ENCODE measurements around the gene HHAT.

The HHAT gene

GRCh38 chr1:210373878-210374599, 45.3 kb downstream of the HHAT start:
- peaks cover 56% of the 10 kb centered on the region for H3K4me1 ChIP-seq (ENCODE audit: control insufficient read depth, insufficient read depth, low read length)
- peak; percentile 88 for DNase-seq (ENCODE audit: low read depth)

GRCh38 chr1:210374600-210374953, 45.9 kb downstream of the HHAT start:
- peak overlapping the region; percentile 33 for H3K4me3 ChIP-seq (ENCODE audit: low read length)
- no peaks in the 10 kb centered on the region for H3K27me3 ChIP-seq (replicated peaks; ENCODE audit: control insufficient read depth, insufficient read depth, low read length)
- H3K9ac ChIP-seq (ENCODE audit: low read length): peak overlapping the region; percentile 73
- H3K4me1 ChIP-seq (ENCODE audit: control insufficient read depth, insufficient read depth, low read length): peaks cover 57% of the 10 kb centered on the region
- H3K9me3 ChIP-seq (ENCODE audit: control insufficient read depth, low read length): no peaks in the 10 kb centered on the region
- DNase-seq (ENCODE audit: low read depth): no peak
- H3K36me3 ChIP-seq (ENCODE audit: control insufficient read depth, insufficient read depth, low read length, severe bottlenecking): no peaks in the 10 kb centered on the region

More at GRCh38 chr1:210373878-210374599, 45.3 kb downstream of the HHAT start:
- H3K9ac ChIP-seq (ENCODE audit: low read length): peak overlapping the region; percentile 73
- no peaks in the 10 kb centered on the region for H3K27me3 ChIP-seq (replicated peaks; ENCODE audit: control insufficient read depth, insufficient read depth, low read length)
- H3K4me3 ChIP-seq (ENCODE audit: low read length): peak overlapping the region; percentile 33
- no peaks in the 10 kb centered on the region for H3K36me3 ChIP-seq (ENCODE audit: control insufficient read depth, insufficient read depth, low read length, severe bottlenecking)
- H3K9me3 ChIP-seq (ENCODE audit: control insufficient read depth, low read length): no peaks in the 10 kb centered on the region

- no peaks in the 10 kb centered on the region for H3K27me3 ChIP-seq (replicated peaks; ENCODE audit: control insufficient read depth, insufficient read depth, low read length)
- H3K36me3 ChIP-seq (ENCODE audit: control insufficient read depth, insufficient read depth, low read length, severe bottlenecking): no peaks in the 10 kb centered on the region
- H3K4me1 ChIP-seq (ENCODE audit: control insufficient read depth, insufficient read depth, low read length): peaks cover 60% of the 10 kb centered on the region
- no peak for DNase-seq (ENCODE audit: low read depth)
- H3K4me3 ChIP-seq (ENCODE audit: low read length): peak overlapping the region; percentile 10
- no peaks in the 10 kb centered on the region for H3K9me3 ChIP-seq (ENCODE audit: control insufficient read depth, low read length)
- H3K9ac ChIP-seq (ENCODE audit: low read length): no peak overlapping the region
These were observed 48.2 kb downstream of the HHAT start for GRCh38 chr1:210376836-210377372.

GRCh38 chr1:210377731-210378333, 49.1 kb downstream of the HHAT start:
- Histone ChIP-seq H3K9me3 (ENCODE audit: control insufficient read depth, low read length) (no peaks in the 10 kb centered on the region), H3K4me3 (ENCODE audit: low read length) (peak overlapping the region; percentile 30), H3K9ac (ENCODE audit: low read length) (peak overlapping the region; percentile 7), H3K36me3 (ENCODE audit: control insufficient read depth, insufficient read depth, low read length, severe bottlenecking) (no peaks in the 10 kb centered on the region), H3K4me1 (ENCODE audit: control insufficient read depth, insufficient read depth, low read length) (peaks cover 60% of the 10 kb centered on the region), H3K27me3 (replicated peaks; ENCODE audit: control insufficient read depth, insufficient read depth, low read length) (no peaks in the 10 kb centered on the region)
- DNase-seq (ENCODE audit: low read depth): peak; percentile 66

- Histone ChIP-seq H3K4me3 (ENCODE audit: low read length) (no peak overlapping the region), H3K36me3 (ENCODE audit: control insufficient read depth, insufficient read depth, low read length, severe bottlenecking) (no peaks in the 10 kb centered on the region), H3K27me3 (replicated peaks; ENCODE audit: control insufficient read depth, insufficient read depth, low read length) (no peaks in the 10 kb centered on the region), H3K9ac (ENCODE audit: low read length) (no peak overlapping the region), H3K9me3 (ENCODE audit: control insufficient read depth, low read length) (no peaks in the 10 kb centered on the region), H3K4me1 (ENCODE audit: control insufficient read depth, insufficient read depth, low read length) (peaks cover 51% of the 10 kb centered on the region)
- DNase-seq (ENCODE audit: low read depth): peak; percentile 24
These were observed 50.0 kb downstream of the HHAT start for GRCh38 chr1:210378736-210379135.

GRCh38 chr1:210381934-210382333, 53.2 kb downstream of the HHAT start:
- no peaks in the 10 kb centered on the region for H3K9me3 ChIP-seq (ENCODE audit: control insufficient read depth, low read length)
- no peaks in the 10 kb centered on the region for H3K36me3 ChIP-seq (ENCODE audit: control insufficient read depth, insufficient read depth, low read length, severe bottlenecking)
- no peaks in the 10 kb centered on the region for H3K27me3 ChIP-seq (replicated peaks; ENCODE audit: control insufficient read depth, insufficient read depth, low read length)
- peaks cover 41% of the 10 kb centered on the region for H3K4me1 ChIP-seq (ENCODE audit: control insufficient read depth, insufficient read depth, low read length)
- DNase-seq (ENCODE audit: low read depth): no peak
- H3K9ac ChIP-seq (ENCODE audit: low read length): no peak overlapping the region
- no peak overlapping the region for H3K4me3 ChIP-seq (ENCODE audit: low read length)

- Histone ChIP-seq H3K9me3 (ENCODE audit: control insufficient read depth, low read length) (no peaks in the 10 kb centered on the region), H3K36me3 (ENCODE audit: control insufficient read depth, insufficient read depth, low read length, severe bottlenecking) (no peaks in the 10 kb centered on the region), H3K27me3 (replicated peaks; ENCODE audit: control insufficient read depth, insufficient read depth, low read length) (no peaks in the 10 kb centered on the region), H3K9ac (ENCODE audit: low read length) (no peak overlapping the region), H3K4me1 (ENCODE audit: control insufficient read depth, insufficient read depth, low read length) (peaks cover 19% of the 10 kb centered on the region), H3K4me3 (ENCODE audit: low read length) (no peak overlapping the region)
- no peak for DNase-seq (ENCODE audit: low read depth)
These were observed 55.9 kb downstream of the HHAT start for GRCh38 chr1:210384625-210385024.

GRCh38 chr1:210385228-210385627, 56.5 kb downstream of the HHAT start:
- no peak overlapping the region for H3K9ac ChIP-seq (ENCODE audit: low read length)
- H3K4me3 ChIP-seq (ENCODE audit: low read length): no peak overlapping the region
- DNase-seq (ENCODE audit: low read depth): no peak
- no peaks in the 10 kb centered on the region for H3K27me3 ChIP-seq (replicated peaks; ENCODE audit: control insufficient read depth, insufficient read depth, low read length)
- H3K4me1 ChIP-seq (ENCODE audit: control insufficient read depth, insufficient read depth, low read length): peaks cover 19% of the 10 kb centered on the region
- H3K9me3 ChIP-seq (ENCODE audit: control insufficient read depth, low read length): no peaks in the 10 kb centered on the region
- H3K36me3 ChIP-seq (ENCODE audit: control insufficient read depth, insufficient read depth, low read length, severe bottlenecking): no peaks in the 10 kb centered on the region

- no peaks in the 10 kb centered on the region for H3K36me3 ChIP-seq (ENCODE audit: control insufficient read depth, insufficient read depth, low read length, severe bottlenecking)
- H3K9me3 ChIP-seq (ENCODE audit: control insufficient read depth, low read length): no peaks in the 10 kb centered on the region
- H3K4me1 ChIP-seq (ENCODE audit: control insufficient read depth, insufficient read depth, low read length): peaks cover 22% of the 10 kb centered on the region
- H3K9ac ChIP-seq (ENCODE audit: low read length): no peak overlapping the region
- H3K4me3 ChIP-seq (ENCODE audit: low read length): no peak overlapping the region
- DNase-seq (ENCODE audit: low read depth): no peak
- no peaks in the 10 kb centered on the region for H3K27me3 ChIP-seq (replicated peaks; ENCODE audit: control insufficient read depth, insufficient read depth, low read length)
These were observed 65.6 kb downstream of the HHAT start for GRCh38 chr1:210394281-210394821.

GRCh38 chr1:210396541-210396940, 67.8 kb downstream of the HHAT start:
- Histone ChIP-seq H3K9me3 (ENCODE audit: control insufficient read depth, low read length) (no peaks in the 10 kb centered on the region), H3K36me3 (ENCODE audit: control insufficient read depth, insufficient read depth, low read length, severe bottlenecking) (no peaks in the 10 kb centered on the region), H3K4me3 (ENCODE audit: low read length) (no peak overlapping the region), H3K9ac (ENCODE audit: low read length) (no peak overlapping the region), H3K4me1 (ENCODE audit: control insufficient read depth, insufficient read depth, low read length) (peaks cover 25% of the 10 kb centered on the region), H3K27me3 (replicated peaks; ENCODE audit: control insufficient read depth, insufficient read depth, low read length) (no peaks in the 10 kb centered on the region)
- no peak for DNase-seq (ENCODE audit: low read depth)

GRCh38 chr1:210397252-210397651, 68.5 kb downstream of the HHAT start:
- peak; percentile 57 for DNase-seq (ENCODE audit: low read depth)
- H3K36me3 ChIP-seq (ENCODE audit: control insufficient read depth, insufficient read depth, low read length, severe bottlenecking): no peaks in the 10 kb centered on the region

More at GRCh38 chr1:210397252-210397651, 68.5 kb downstream of the HHAT start:
- no peak overlapping the region for H3K9ac ChIP-seq (ENCODE audit: low read length)
- no peaks in the 10 kb centered on the region for H3K9me3 ChIP-seq (ENCODE audit: control insufficient read depth, low read length)
- H3K4me3 ChIP-seq (ENCODE audit: low read length): no peak overlapping the region
- peaks cover 25% of the 10 kb centered on the region for H3K4me1 ChIP-seq (ENCODE audit: control insufficient read depth, insufficient read depth, low read length)
- H3K27me3 ChIP-seq (replicated peaks; ENCODE audit: control insufficient read depth, insufficient read depth, low read length): no peaks in the 10 kb centered on the region

Measured in adipocyte (in vitro differentiated cells).